Esophagus (tissue), 2 donors: ENCODE measurements around the gene DNLZ. TPM values are rescaled to one million over a fixed set of nuclear protein-coding genes. Genes with fewer than 3 reads are reported as not detected.
"Not testable (repeated sequence)": the region's sequence is repeated elsewhere in the genome, so short reads cannot be mapped to it uniquely, and the experiment has no call there.

Experiments
- H3K27ac ChIP-seq, 2 donors: one replicate each; pipeline ENCODE4 v1.5.1; 2013; ENCODE audit warnings: low read depth in 2 of 2, mild to moderate bottlenecking in 2 of 2, inconsistent platforms in 1 of 2, low read length in 1 of 2, moderate library complexity in 1 of 2
- H3K27me3 ChIP-seq, 2 donors: one replicate each; pipeline ENCODE4 v1.6.1; 2013; ENCODE audit warnings: low read length in 2 of 2, control low read depth in 1 of 2, mild to moderate bottlenecking in 1 of 2; ENCODE audit not compliant: insufficient read depth in 2 of 2, control insufficient read depth in 1 of 2
- H3K36me3 ChIP-seq, 2 donors: one replicate each; pipeline ENCODE4 v1.6.1; 2013; ENCODE audit warnings: low read length in 1 of 2; ENCODE audit not compliant: control insufficient read depth in 2 of 2, insufficient read depth in 2 of 2
- H3K4me1 ChIP-seq, 2 donors: one replicate each; pipeline ENCODE4 v1.6.1; 2013; ENCODE audit warnings: low read length in 1 of 2; ENCODE audit not compliant: control insufficient read depth in 2 of 2, insufficient read depth in 2 of 2
- H3K4me3 ChIP-seq, 2 donors: one replicate each; pipeline ENCODE4 v1.5.1; 2013; ENCODE audit warnings: low read length in 2 of 2, mild to moderate bottlenecking in 2 of 2, low read depth in 1 of 2, moderate library complexity in 1 of 2
- H3K9me3 ChIP-seq, 2 donors: one replicate each; pipeline ENCODE4 v1.6.1; 2013; ENCODE audit warnings: mild to moderate bottlenecking in 2 of 2, low read depth in 1 of 2, low read length in 1 of 2, moderate library complexity in 1 of 2; ENCODE audit not compliant: control insufficient read depth in 2 of 2, insufficient read depth in 1 of 2
- WGBS, 2 donors: extraction: QIAGEN DNeasy Blood & Tissue Kit; methylation state at CpG; one replicate each; pipeline ENCODE4 v1.1.7; 2013; 5-methylcytosine and 5-hydroxymethylcytosine counted together
- polyA plus RNA-seq, 2 donors: library from polyadenylated mRNA; stranded (reverse); fragments of 200-250 nt; gene quantifications; one replicate each; pipeline ENCODE4 v1.2.3, GENCODE V29; 2013
- donor health status: healthy with polysubstance abuse.
- donor health status: Bipolar disorder and iron deficiency.

Gene DNLZ
- polyA plus RNA-seq, 2 donors = 7.1 to 10.1 TPM

DNA sequence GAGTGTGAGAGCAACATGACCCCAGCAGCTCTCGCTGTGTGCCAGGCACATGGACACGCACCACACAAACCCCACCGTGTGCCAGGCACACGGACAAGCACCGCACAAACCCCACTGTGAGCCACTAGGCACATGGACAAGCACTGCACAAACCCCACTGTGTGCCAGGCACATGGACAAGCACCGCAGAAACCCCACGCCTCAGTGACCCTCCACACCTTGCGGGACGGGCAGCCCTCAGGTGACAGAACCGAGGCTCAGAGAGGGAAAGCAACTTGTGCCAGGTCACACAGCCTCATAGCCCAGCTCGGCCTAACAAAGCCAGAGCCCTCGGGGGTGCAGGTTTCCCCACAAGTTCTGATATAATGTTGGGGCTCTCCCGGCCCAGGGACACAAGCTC, 38.2 kb downstream of the DNLZ start:
- Histone ChIP-seq H3K27me3 (no peaks in the 10 kb centered on the region), H3K4me3 (no peak overlapping the region), H3K9me3 (peaks cover 4 to 6% of the 10 kb centered on the region in 2 donors), H3K36me3 (no peaks in the 10 kb centered on the region), H3K27ac (no peak overlapping the region), H3K4me1 (peaks cover 0 to 27% of the 10 kb centered on the region in 2 donors)
- WGBS, 2 donors = 87 to 88% methylated on average over 13 of the region's 13 CpGs

DNA sequence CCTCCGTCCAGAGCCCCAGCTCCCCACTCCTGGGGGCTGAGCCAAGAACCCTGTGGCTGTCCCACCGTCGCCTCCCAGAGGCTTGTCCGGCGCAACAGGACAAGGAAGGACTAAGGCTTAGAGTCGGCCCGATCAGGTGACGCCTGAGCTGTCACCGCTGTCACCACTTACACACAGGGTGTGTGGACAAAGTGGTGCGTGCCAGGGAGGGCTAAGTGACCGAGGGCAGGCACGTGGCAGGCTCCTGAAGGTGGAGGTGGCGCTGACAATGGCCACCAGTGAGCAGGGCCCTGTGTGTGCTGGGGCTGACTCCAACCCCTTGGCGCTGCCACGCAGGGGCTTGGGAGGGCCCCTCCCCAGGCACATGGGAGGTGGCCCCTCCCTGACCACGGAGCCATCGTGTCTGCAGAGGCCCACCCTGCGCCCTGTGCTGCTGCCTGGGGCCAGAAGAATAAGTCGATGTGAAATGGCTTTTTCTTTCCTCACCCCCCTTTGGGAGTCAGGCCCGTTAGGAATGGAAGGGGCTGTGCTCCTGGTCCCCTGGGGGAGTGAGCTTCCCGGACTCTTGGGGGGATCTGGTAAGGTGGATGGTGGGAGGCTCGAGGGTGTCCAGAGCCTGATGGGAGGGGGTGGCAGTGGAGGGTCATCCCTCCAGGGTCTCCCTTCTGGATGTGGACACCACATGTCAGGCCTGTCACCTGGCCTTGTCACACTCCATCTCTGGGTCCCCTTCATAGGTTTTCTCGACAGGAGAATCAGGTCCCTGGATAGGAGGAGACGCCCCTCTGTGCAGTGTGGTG, 38.8 kb downstream of the DNLZ start:
- Histone ChIP-seq H3K4me1 (peaks cover 0 to 27% of the 10 kb centered on the region in 2 donors), H3K27ac (no peak overlapping the region), H3K4me3 (no peak overlapping the region), H3K9me3 (peaks cover 4 to 6% of the 10 kb centered on the region in 2 donors), H3K27me3 (no peaks in the 10 kb centered on the region), H3K36me3 (no peaks in the 10 kb centered on the region)
- 73% methylated on average over 24 of the region's 24 CpGs for WGBS, 2 donors

GRCh38 chr9:136323371-136323789, 40.2 kb downstream of the DNLZ start:
- 45 to 48% methylated on average over 17 of the region's 17 CpGs for WGBS, 2 donors
- Histone ChIP-seq H3K4me1 (peaks cover 0 to 23% of the 10 kb centered on the region in 2 donors), H3K9me3 (peaks cover 4 to 6% of the 10 kb centered on the region in 2 donors), H3K4me3 (no peak overlapping the region), H3K27me3 (no peaks in the 10 kb centered on the region), H3K36me3 (no peaks in the 10 kb centered on the region), H3K27ac (no peak overlapping the region)

- no peaks in the 10 kb centered on the region for H3K27me3 ChIP-seq
- H3K36me3 ChIP-seq = no peaks in the 10 kb centered on the region
- H3K9me3 ChIP-seq = peaks cover 4 to 6% of the 10 kb centered on the region in 2 donors
- H3K27ac ChIP-seq = no peak overlapping the region
- peaks cover 0 to 20% of the 10 kb centered on the region in 2 donors for H3K4me1 ChIP-seq
- no peak overlapping the region for H3K4me3 ChIP-seq
- WGBS, 2 donors = 50 to 64% methylated on average over 23 of the region's 23 CpGs
Observed at GRCh38 chr9:136322756-136323330, 40.7 kb downstream of the DNLZ start.

- peaks cover 4 to 8% of the 10 kb centered on the region in 2 donors for H3K9me3 ChIP-seq
- no peaks in the 10 kb centered on the region for H3K27me3 ChIP-seq
- H3K4me3 ChIP-seq = no peak overlapping the region
- no peak overlapping the region for H3K27ac ChIP-seq
- peaks cover 0 to 24% of the 10 kb centered on the region in 2 donors for H3K4me1 ChIP-seq
- no peaks in the 10 kb centered on the region for H3K36me3 ChIP-seq
- 86 to 87% methylated on average over 19 of the region's 19 CpGs for WGBS, 2 donors
Observed at GRCh38 chr9:136321561-136321960, 42.0 kb downstream of the DNLZ start.

GRCh38 chr9:136320972-136321371, 42.6 kb downstream of the DNLZ start:
- not testable (repeated sequence) for H3K36me3 ChIP-seq, H3K27ac ChIP-seq, H3K4me3 ChIP-seq, H3K27me3 ChIP-seq
- Histone ChIP-seq H3K4me1 (peaks cover 0 to 23% of the 10 kb centered on the region in 2 donors), H3K9me3 (peaks cover 4 to 13% of the 10 kb centered on the region in 2 donors)

GRCh38 chr9:136319955-136320354, 43.6 kb downstream of the DNLZ start:
- H3K27me3 ChIP-seq, H3K27ac ChIP-seq, H3K36me3 ChIP-seq, H3K4me3 ChIP-seq: not testable (repeated sequence)
- Histone ChIP-seq H3K9me3 (peaks cover 7 to 19% of the 10 kb centered on the region in 2 donors), H3K4me1 (peaks cover 0 to 20% of the 10 kb centered on the region in 2 donors)
- 93 to 95% methylated on average over 3 of the region's 3 CpGs for WGBS, 2 donors

DNA sequence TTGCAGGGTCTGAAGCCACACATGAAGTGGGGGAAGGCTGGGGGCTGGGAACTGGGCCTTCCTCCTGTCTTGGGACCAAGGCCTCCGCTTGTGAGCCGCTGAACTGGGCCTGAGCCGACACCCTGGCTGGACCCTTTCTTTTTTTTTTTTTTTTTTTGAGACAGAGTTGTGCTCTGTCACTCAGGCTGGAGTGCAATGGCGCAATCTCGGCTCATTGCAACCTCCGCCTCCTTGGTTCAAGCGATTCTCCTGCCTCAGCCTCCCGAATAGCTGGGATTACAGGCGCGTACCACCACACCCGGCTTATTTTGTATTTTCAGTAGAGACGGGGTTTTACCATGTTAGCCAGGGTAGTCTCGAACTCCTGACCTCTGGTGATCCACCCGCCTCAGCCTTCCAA, 44.3 kb downstream of the DNLZ start:
- not testable (repeated sequence) for H3K36me3 ChIP-seq, H3K27ac ChIP-seq, H3K27me3 ChIP-seq, H3K4me3 ChIP-seq
- 95% methylated on average over 13 to 14 of the region's 14 CpGs for WGBS, 2 donors
- H3K9me3 ChIP-seq = peaks cover 7 to 21% of the 10 kb centered on the region in 2 donors
- H3K4me1 ChIP-seq = peaks cover 0 to 20% of the 10 kb centered on the region in 2 donors

GRCh38 chr9:136318776-136319241, 44.7 kb downstream of the DNLZ start:
- no peaks in the 10 kb centered on the region for H3K36me3 ChIP-seq
- no peaks in the 10 kb centered on the region for H3K27me3 ChIP-seq
- peaks cover 0 to 20% of the 10 kb centered on the region in 2 donors for H3K4me1 ChIP-seq
- peaks cover 7 to 21% of the 10 kb centered on the region in 2 donors for H3K9me3 ChIP-seq
- no peak overlapping the region for H3K4me3 ChIP-seq
- 86 to 89% methylated on average over 16 of the region's 16 CpGs for WGBS, 2 donors
- H3K27ac ChIP-seq = no peak overlapping the region
